Nephron progenitor cell (in vitro differentiated cells): Measurements from ENCODE around the gene GRIA1.
A peak's percentile ranks its signal among the peaks of the same experiment; 100 is the strongest.

ENCODE experiments used
- DNase-seq: peaks from one replicate; pipeline ENCODE4 v3.0.0; 2021
- H3K27ac Mint-ChIP-seq: 2 replicates; pipeline ENCODE4 v1.8.0; 2021; ENCODE audit warnings: mild to moderate bottlenecking, moderate library complexity, mixed read lengths
- H3K27me3 Mint-ChIP-seq: 2 replicates; pipeline ENCODE4 v1.8.0; 2021; ENCODE audit warnings: mild to moderate bottlenecking, low read depth, mixed read lengths; ENCODE audit not compliant: poor library complexity
- H3K36me3 Mint-ChIP-seq: 2 replicates; pipeline ENCODE4 v1.8.0; 2021; ENCODE audit warnings: low read depth, mixed read lengths
- H3K4me1 Mint-ChIP-seq: 2 replicates; pipeline ENCODE4 v1.8.0; 2021; ENCODE audit warnings: mixed read lengths
- H3K4me3 Mint-ChIP-seq: 2 replicates; pipeline ENCODE4 v1.8.0; 2021; ENCODE audit warnings: mild to moderate bottlenecking, moderate library complexity, mixed read lengths
- H3K9me3 Mint-ChIP-seq: 2 replicates; pipeline ENCODE4 v1.8.0; 2021; ENCODE audit warnings: mild to moderate bottlenecking, moderate library complexity, mixed read lengths
- TF ChIP-seq, protein P1 (sequence below): fragments of 200-600 bp; sonication (generic); IDR thresholded peaks from 2 replicates; pipeline ENCODE4 v1.5.0; 2021; ENCODE audit warnings: antibody characterized with exemption

GRIA1 gene

DNA sequence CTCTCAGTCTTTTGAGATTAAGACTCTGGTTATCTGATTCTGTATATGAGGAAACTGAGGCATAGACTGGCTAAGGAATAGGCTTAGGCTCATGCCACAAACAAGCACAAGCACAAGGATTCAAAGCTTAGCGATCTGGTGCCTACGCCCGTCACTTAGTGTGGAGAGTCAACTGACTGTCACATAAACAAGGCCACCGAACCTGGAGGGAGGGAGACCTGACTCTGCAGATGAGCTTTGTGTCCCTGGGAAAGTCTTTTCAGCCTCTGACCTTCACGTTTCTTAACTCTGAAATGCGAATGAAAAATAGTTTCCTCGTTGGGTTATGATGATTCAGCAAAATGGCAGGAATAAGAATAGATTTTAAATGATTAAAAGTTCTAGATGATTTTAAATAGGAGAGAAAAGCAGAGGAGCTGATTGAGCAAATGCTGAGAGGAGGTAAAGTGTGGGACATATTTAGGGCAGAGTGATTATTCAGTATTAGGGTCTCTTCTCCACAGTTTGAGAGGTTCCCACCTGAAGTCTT is 135.4 kb downstream of the GRIA1 start:
- TF ChIP-seq, protein P1, sequence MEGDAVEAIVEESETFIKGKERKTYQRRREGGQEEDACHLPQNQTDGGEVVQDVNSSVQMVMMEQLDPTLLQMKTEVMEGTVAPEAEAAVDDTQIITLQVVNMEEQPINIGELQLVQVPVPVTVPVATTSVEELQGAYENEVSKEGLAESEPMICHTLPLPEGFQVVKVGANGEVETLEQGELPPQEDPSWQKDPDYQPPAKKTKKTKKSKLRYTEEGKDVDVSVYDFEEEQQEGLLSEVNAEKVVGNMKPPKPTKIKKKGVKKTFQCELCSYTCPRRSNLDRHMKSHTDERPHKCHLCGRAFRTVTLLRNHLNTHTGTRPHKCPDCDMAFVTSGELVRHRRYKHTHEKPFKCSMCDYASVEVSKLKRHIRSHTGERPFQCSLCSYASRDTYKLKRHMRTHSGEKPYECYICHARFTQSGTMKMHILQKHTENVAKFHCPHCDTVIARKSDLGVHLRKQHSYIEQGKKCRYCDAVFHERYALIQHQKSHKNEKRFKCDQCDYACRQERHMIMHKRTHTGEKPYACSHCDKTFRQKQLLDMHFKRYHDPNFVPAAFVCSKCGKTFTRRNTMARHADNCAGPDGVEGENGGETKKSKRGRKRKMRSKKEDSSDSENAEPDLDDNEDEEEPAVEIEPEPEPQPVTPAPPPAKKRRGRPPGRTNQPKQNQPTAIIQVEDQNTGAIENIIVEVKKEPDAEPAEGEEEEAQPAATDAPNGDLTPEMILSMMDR: no peak
- DNase-seq: no peak
- H3K4me1 Mint-ChIP-seq: no peaks in the 10 kb centered on the region
- H3K4me3 Mint-ChIP-seq: no peak overlapping the region
- H3K9me3 Mint-ChIP-seq: no peaks in the 10 kb centered on the region
- no peak overlapping the region for H3K27ac Mint-ChIP-seq
- H3K27me3 Mint-ChIP-seq: peaks cover 4% of the 10 kb centered on the region
- no peaks in the 10 kb centered on the region for H3K36me3 Mint-ChIP-seq

DNA sequence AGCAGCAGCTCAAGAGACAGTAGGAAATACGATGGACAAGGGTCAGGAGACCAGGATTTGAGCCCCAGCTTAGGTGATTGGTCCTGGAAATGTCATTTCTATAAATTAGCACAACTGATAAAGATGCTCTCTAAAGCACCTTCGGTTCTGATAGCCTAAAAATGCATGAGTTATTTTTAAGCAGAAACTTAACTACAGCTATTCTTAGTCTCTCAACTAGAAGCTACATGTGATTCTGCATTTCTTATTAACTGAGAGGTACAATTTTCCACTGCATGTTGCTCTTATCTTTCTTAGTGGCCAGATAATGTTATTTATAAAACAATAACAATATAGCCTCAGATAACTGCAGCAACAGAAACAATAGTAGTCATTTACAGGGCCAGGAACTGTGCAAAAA is 136.4 kb downstream of the GRIA1 start:
- no peak for DNase-seq
- Mint-ChIP-seq H3K27ac (no peak overlapping the region), H3K4me1 (peaks cover 3% of the 10 kb centered on the region), H3K27me3 (peaks cover 4% of the 10 kb centered on the region), H3K9me3 (no peaks in the 10 kb centered on the region), H3K4me3 (no peak overlapping the region), H3K36me3 (no peaks in the 10 kb centered on the region)
- TF ChIP-seq, protein P1: no peak

DNA sequence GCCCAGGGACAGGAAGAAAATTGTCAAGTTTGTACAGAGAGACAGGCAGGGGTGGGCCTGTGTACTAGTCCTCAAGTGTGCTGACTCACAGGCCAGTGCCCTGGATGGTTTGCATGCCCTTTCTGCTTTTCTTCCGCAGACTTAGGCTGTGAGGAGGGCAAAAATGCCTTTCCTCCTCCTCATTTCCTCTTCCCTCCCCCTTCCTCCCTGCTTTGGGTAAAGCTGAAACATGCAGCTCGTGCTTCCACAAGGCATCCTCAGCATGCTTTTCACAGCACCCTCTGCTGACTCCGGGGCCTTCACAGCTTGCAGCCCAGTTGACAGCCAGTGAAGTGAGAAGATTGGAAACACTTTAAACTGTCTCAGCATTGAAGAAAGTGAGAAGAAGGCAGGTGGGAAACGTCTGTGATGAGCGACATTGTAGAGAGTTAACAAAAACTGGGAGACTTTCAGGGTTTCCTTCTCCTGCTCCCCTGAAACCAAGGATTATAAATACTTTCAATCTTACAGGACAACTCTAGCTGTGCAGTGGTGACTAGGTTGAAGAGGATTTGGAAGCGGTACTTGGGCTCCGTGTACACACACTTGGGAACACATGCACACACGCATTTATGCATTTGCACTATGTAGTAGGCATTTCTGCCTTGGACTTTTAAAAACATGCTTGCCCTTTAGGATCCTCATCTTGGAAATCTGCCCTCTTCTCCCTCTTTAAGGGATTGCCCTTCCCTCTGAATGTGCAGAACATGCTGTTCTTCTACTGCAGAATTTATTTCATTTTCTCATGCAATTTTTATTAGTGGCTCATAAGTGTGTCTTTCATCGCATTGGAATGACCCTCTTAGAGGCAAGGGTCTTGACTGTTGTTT is 138.8 kb downstream of the GRIA1 start:
- Mint-ChIP-seq H3K36me3 (no peaks in the 10 kb centered on the region), H3K27me3 (peaks cover 4% of the 10 kb centered on the region), H3K27ac (no peak overlapping the region), H3K4me1 (peaks cover 4% of the 10 kb centered on the region), H3K9me3 (no peaks in the 10 kb centered on the region), H3K4me3 (no peak overlapping the region)
- peak; percentile 33 for DNase-seq
- TF ChIP-seq, protein P1: no peak

DNA sequence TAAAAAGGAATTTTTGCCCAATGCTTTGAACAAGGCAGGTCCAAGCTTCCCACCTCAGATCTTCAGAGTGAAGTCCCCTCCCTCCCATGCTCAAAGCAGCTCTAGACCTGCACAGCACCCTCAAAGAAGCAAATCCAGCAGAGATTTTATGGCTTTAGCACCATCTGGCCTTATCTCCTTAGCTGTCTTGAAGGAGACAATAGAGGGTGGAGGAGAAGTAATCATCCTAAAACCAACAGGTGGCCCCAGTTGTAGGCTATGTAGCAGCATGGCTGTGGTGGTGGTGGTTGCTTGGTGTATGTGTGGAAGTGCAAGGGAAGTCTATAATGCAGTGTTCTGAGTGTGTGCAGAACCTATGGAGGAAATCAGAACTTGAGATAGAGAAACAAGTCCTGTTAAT is 140.1 kb downstream of the GRIA1 start:
- Mint-ChIP-seq H3K4me3 (no peak overlapping the region), H3K36me3 (no peaks in the 10 kb centered on the region), H3K4me1 (peaks cover 4% of the 10 kb centered on the region), H3K9me3 (no peaks in the 10 kb centered on the region), H3K27me3 (peaks cover 4% of the 10 kb centered on the region), H3K27ac (no peak overlapping the region)
- DNase-seq: no peak
- TF ChIP-seq, protein P1: no peak

DNA sequence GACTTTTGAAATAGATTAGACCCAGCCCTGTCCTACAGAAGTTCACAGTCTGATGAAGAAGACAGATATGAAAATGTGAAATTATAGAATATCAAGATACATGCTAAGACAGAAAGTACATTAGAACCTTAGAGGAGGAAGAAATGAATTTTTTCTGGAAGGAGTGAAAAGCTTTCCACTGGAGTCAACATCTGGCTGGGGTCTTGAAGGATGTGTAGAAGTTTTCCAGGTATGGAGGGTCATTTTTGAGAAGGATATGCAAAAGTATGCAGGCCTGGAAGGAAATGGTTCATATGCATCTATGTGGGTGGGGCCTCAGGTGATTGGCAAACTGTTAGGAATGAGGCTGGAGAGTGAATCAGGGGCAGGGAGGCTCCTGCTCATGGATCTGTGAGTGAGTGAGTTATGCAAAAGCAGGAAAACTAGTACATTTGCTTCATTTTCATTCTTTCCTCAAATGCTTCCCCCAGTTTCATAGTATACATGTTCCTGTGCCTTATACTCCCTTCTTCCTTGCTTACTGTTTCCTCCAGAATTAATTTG is 142.3 kb downstream of the GRIA1 start:
- Mint-ChIP-seq H3K27me3 (peaks cover 4% of the 10 kb centered on the region), H3K36me3 (no peaks in the 10 kb centered on the region), H3K4me1 (peaks cover 4% of the 10 kb centered on the region), H3K4me3 (no peak overlapping the region), H3K9me3 (no peaks in the 10 kb centered on the region), H3K27ac (no peak overlapping the region)
- TF ChIP-seq, protein P1: no peak
- no peak for DNase-seq
